A673 (cell line): ENCODE results near the gene SPAG7. TPM values are rescaled to one million over a fixed set of nuclear protein-coding genes. Genes with fewer than 3 reads are reported as not detected.

ENCODE experiments used
- BruUV-seq: library from RNA; stranded (reverse); fragments of 400-500 nt; replicated peaks from 2 replicates; lab custom pipeline; 2021; lab: Mats Ljungman, UMichigan
- CTCF ChIA-PET: fragments of 300-600 bp; sonication (Branson Sonifier 250); formaldehyde crosslinking; loops from one replicate; lab custom pipeline; 2022; ENCODE audit warnings: antibody characterized with exemption; lab: Charles Lee
- POLR2A ChIA-PET: fragments of 300-600 bp; sonication (Branson Sonifier 250); formaldehyde crosslinking; loops from one replicate; lab custom pipeline; 2022; ENCODE audit warnings: antibody characterized with exemption; ENCODE audit not compliant: low non-redundant PET; lab: Charles Lee
- DNase-seq: peaks from one replicate; pipeline ENCODE4 v3.0.0-alpha.2; 2015; ENCODE audit warnings: low spot score
- H3K27ac ChIP-seq: fragments of 200-600 bp; sonication (generic); 2 replicates; pipeline ENCODE4 v1.5.1; 2016; ENCODE audit warnings: mixed run types, low read depth, mild to moderate bottlenecking, mixed read lengths, antibody characterized with exemption, low read length; ENCODE audit not compliant: poor library complexity, severe bottlenecking
- H3K27me3 ChIP-seq: fragments of 200-600 bp; sonication (generic); replicated peaks from 2 replicates; pipeline ENCODE4 v1.6.1; 2017; ENCODE audit warnings: mixed run types, low read depth, mild to moderate bottlenecking, mixed read lengths, antibody characterized with exemption, low read length; ENCODE audit not compliant: insufficient read depth, poor library complexity
- H3K36me3 ChIP-seq: fragments of 200-600 bp; sonication (generic); 2 replicates; pipeline ENCODE4 v1.6.1; 2016; ENCODE audit warnings: mixed run types, mild to moderate bottlenecking, mixed read lengths, antibody characterized with exemption, low read length; ENCODE audit not compliant: insufficient read depth, poor library complexity, severe bottlenecking
- H3K4me1 ChIP-seq: fragments of 200-600 bp; sonication (generic); 2 replicates; pipeline ENCODE4 v1.6.1; 2017; ENCODE audit warnings: mixed run types, mild to moderate bottlenecking, mixed read lengths, antibody characterized with exemption, low read length; ENCODE audit not compliant: insufficient read depth, poor library complexity, severe bottlenecking
- H3K4me3 ChIP-seq: fragments of 200-600 bp; sonication (generic); 2 replicates; pipeline ENCODE4 v1.5.1; 2016; ENCODE audit warnings: low read depth, mixed run types, mild to moderate bottlenecking, mixed read lengths, low read length; ENCODE audit not compliant: poor library complexity, severe bottlenecking
- H3K9me3 ChIP-seq: fragments of 200-600 bp; sonication (generic); 2 replicates; pipeline ENCODE4 v1.6.1; 2016; ENCODE audit warnings: mixed run types, low read depth, mild to moderate bottlenecking, mixed read lengths, antibody characterized with exemption, low read length; ENCODE audit not compliant: poor library complexity, severe bottlenecking
- CTCF ChIP-seq: fragments of 300-800, 200-600 bp; sonication (generic); conservative IDR thresholded peaks from 2 replicates; pipeline ENCODE4 v1.5.1; 2017; ENCODE audit warnings: low read depth, mild to moderate bottlenecking, antibody characterized with exemption, low read length, moderate library complexity, mixed read lengths
- EZH2 ChIP-seq: fragments of 200-600 bp; sonication (generic); IDR thresholded peaks from 2 replicates; pipeline ENCODE4 v1.6.1; 2017; ENCODE audit warnings: borderline replicate concordance, low read depth, mild to moderate bottlenecking, mixed read lengths, antibody characterized with exemption, low read length; ENCODE audit not compliant: poor library complexity, severe bottlenecking
- intact Hi-C: fragments of 100-400 bp; cut with micrococcal nuclease; formaldehyde crosslinking; loops from one replicate; pipeline ENCODE4 v1.10.0; 2022; ENCODE audit not compliant: unreplicated experiment
- total RNA-seq: library from RNA; stranded (reverse); gene quantifications from 2 replicates; pipeline ENCODE4 v1.2.3, GENCODE V29; 2021

SPAG7 gene
- total RNA-seq, 1 experiment from 2014 or later, result 74.8 TPM

GRCh38 chr17:4973256-4974114 is 5.9 kb upstream of the SPAG7 start:
- ChIA-PET POLR2A (no interaction called here), CTCF (no interaction called here)

GRCh38 chr17:4972752-4973151 is 5.1 kb upstream of the SPAG7 start:
- ChIA-PET POLR2A (no interaction called here), CTCF (no interaction called here)
- Histone ChIP-seq H3K27me3 (no peaks in the 10 kb centered on the region), H3K9me3 (no peaks in the 10 kb centered on the region), H3K4me3 (no peak overlapping the region), H3K4me1 (peaks cover 11% of the 10 kb centered on the region), H3K27ac (no peak overlapping the region), H3K36me3 (no peaks in the 10 kb centered on the region)
- TF ChIP-seq CTCF, result no peak
- no peak for TF ChIP-seq EZH2
- DNase-seq, result no peak
- intact Hi-C loops, result no loop called here
- BruUV-seq, result no TSS peak

More at GRCh38 chr17:4973256-4974114, 5.9 kb upstream of the SPAG7 start:
- intact Hi-C loops, result no loop called here
- Histone ChIP-seq H3K36me3 (peaks cover 2% of the 10 kb centered on the region), H3K4me1 (peaks cover 9% of the 10 kb centered on the region), H3K9me3 (no peaks in the 10 kb centered on the region), H3K27me3 (no peaks in the 10 kb centered on the region), H3K27ac (no peak overlapping the region), H3K4me3 (no peak overlapping the region)
- TF ChIP-seq CTCF (no peak), EZH2 (no peak)
- no peak for DNase-seq
- BruUV-seq, result no TSS peak

GRCh38 chr17:4972322-4972721 is 4.7 kb upstream of the SPAG7 start:
- no peaks in the 10 kb centered on the region for H3K27me3 ChIP-seq
- no peak for TF ChIP-seq CTCF
- TF ChIP-seq EZH2, result no peak
- H3K36me3 ChIP-seq, result no peaks in the 10 kb centered on the region
- H3K27ac ChIP-seq, result no peak overlapping the region
- H3K4me1 ChIP-seq, result peaks cover 11% of the 10 kb centered on the region
- intact Hi-C loops, result no loop called here
- POLR2A ChIA-PET, result no interaction called here
- CTCF ChIA-PET, result no interaction called here
- H3K9me3 ChIP-seq, result no peaks in the 10 kb centered on the region
- no peak overlapping the region for H3K4me3 ChIP-seq
- no TSS peak for BruUV-seq
- DNase-seq, result no peak
